ENCODE measurements around the gene DEPDC5. TPM values are rescaled to one million over a fixed set of nuclear protein-coding genes. Genes with fewer than 3 reads are reported as not detected.

DEPDC5 gene
- total RNA-seq, 1 experiment from 2014 or later = 28.1 TPM

- no peak for DNase-seq
- Histone ChIP-seq H2AFZ (no peak overlapping the region), H3K4me2 (no peak overlapping the region), H3K27me3 (ENCODE audit: insufficient read depth, low read depth) (no peaks in the 10 kb centered on the region), H3K4me1 (replicated peaks; ENCODE audit: insufficient read depth) (peaks cover 15% of the 10 kb centered on the region), H3K9me2 (ENCODE audit: insufficient read depth) (no peaks in the 10 kb centered on the region), H3K9me3 (ENCODE audit: insufficient read depth, low read depth) (no peaks in the 10 kb centered on the region), H4K20me1 (ENCODE audit: insufficient read depth) (peaks cover 20% of the 10 kb centered on the region), H3K27ac (no peak overlapping the region), H3K79me2 (ENCODE audit: low read depth) (peaks cover 74% of the 10 kb centered on the region), H3K36me3 (ENCODE audit: low read depth) (peaks cover 26% of the 10 kb centered on the region), H3F3A (ENCODE audit: insufficient read depth, low read depth) (peaks cover 4% of the 10 kb centered on the region; the same call in 1 of the 2 replicates), H3K4me3 (no peak overlapping the region)
- POLR2A ChIA-PET (ENCODE audit: unreplicated experiment) = no interaction called here
- CTCF ChIA-PET = no interaction called here
- TF ChIP-seq EZH2 (IDR thresholded peaks at IDR 0.05; ENCODE audit: low read depth) = no peak
- TF ChIP-seq CTCF (conservative IDR thresholded peaks at IDR 0.05) = no peak
- intact Hi-C loops (cut with micrococcal nuclease; ENCODE audit: unreplicated experiment) = no loop called here
- BruUV-seq (replicated peaks) = no TSS peak
Observed at GRCh38 chr22:31736458-31736857, 17.4 kb upstream of the DEPDC5 start.

GRCh38 chr22:31737932-31738331 lies 15.9 kb upstream of the DEPDC5 start:
- peaks cover 24% of the 10 kb centered on the region for H4K20me1 ChIP-seq (ENCODE audit: insufficient read depth)
- peaks cover 4% of the 10 kb centered on the region; the same call in 1 of the 2 replicates for H3F3A ChIP-seq (ENCODE audit: insufficient read depth, low read depth)
- CTCF ChIA-PET = no interaction called here
- peaks cover 15% of the 10 kb centered on the region for H3K4me1 ChIP-seq (replicated peaks; ENCODE audit: insufficient read depth)
- peaks cover 78% of the 10 kb centered on the region for H3K79me2 ChIP-seq (ENCODE audit: low read depth)
- TF ChIP-seq EZH2 (IDR thresholded peaks at IDR 0.05; ENCODE audit: low read depth) = no peak
- no peak for TF ChIP-seq CTCF (conservative IDR thresholded peaks at IDR 0.05)
- no peaks in the 10 kb centered on the region for H3K27me3 ChIP-seq (ENCODE audit: insufficient read depth, low read depth)
- H2AFZ ChIP-seq = no peak overlapping the region
- POLR2A ChIA-PET (ENCODE audit: unreplicated experiment) = interaction anchor here (0.6 kb wide), 1 partner anchor 461 kb away, joined by 4 read pairs; no protein-coding TSS in a partner anchor
- no peak overlapping the region for H3K4me2 ChIP-seq
- no peaks in the 10 kb centered on the region for H3K9me3 ChIP-seq (ENCODE audit: insufficient read depth, low read depth)
- no TSS peak for BruUV-seq (replicated peaks)
- H3K4me3 ChIP-seq = no peak overlapping the region
- peaks cover 26% of the 10 kb centered on the region for H3K36me3 ChIP-seq (ENCODE audit: low read depth)
- H3K9me2 ChIP-seq (ENCODE audit: insufficient read depth) = no peaks in the 10 kb centered on the region
- intact Hi-C loops (cut with micrococcal nuclease; ENCODE audit: unreplicated experiment) = no loop called here
- H3K27ac ChIP-seq = no peak overlapping the region
- DNase-seq = no peak

GRCh38 chr22:31738566-31738965 lies 15.3 kb upstream of the DEPDC5 start:
- POLR2A ChIA-PET (ENCODE audit: unreplicated experiment) = interaction anchor here (0.6 kb wide), 1 partner anchor 462 kb away, joined by 4 read pairs; no protein-coding TSS in a partner anchor
- CTCF ChIA-PET = no interaction called here
- no TSS peak for BruUV-seq (replicated peaks)

More at GRCh38 chr22:31738566-31738965, 15.3 kb upstream of the DEPDC5 start:
- Histone ChIP-seq H4K20me1 (ENCODE audit: insufficient read depth) (peaks cover 24% of the 10 kb centered on the region), H3K27ac (no peak overlapping the region), H3K27me3 (ENCODE audit: insufficient read depth, low read depth) (no peaks in the 10 kb centered on the region), H3K4me2 (no peak overlapping the region), H3K9me3 (ENCODE audit: insufficient read depth, low read depth) (no peaks in the 10 kb centered on the region), H3F3A (ENCODE audit: insufficient read depth, low read depth) (peaks cover 4% of the 10 kb centered on the region; the same call in 1 of the 2 replicates), H3K79me2 (ENCODE audit: low read depth) (peaks cover 81% of the 10 kb centered on the region), H2AFZ (no peak overlapping the region), H3K4me1 (replicated peaks; ENCODE audit: insufficient read depth) (peaks cover 15% of the 10 kb centered on the region), H3K36me3 (ENCODE audit: low read depth) (peaks cover 26% of the 10 kb centered on the region), H3K4me3 (no peak overlapping the region), H3K9me2 (ENCODE audit: insufficient read depth) (no peaks in the 10 kb centered on the region)
- no peak for TF ChIP-seq EZH2 (IDR thresholded peaks at IDR 0.05; ENCODE audit: low read depth)
- TF ChIP-seq CTCF (conservative IDR thresholded peaks at IDR 0.05) = no peak
- DNase-seq = no peak
- intact Hi-C loops (cut with micrococcal nuclease; ENCODE audit: unreplicated experiment) = no loop called here

Data from PC-9 (cell line).